ENCODE measurements around the gene USP40. TPM values are rescaled to one million over a fixed set of nuclear protein-coding genes. Genes with fewer than 3 reads are reported as not detected.

The USP40 gene
- total RNA-seq, 2 experiments from 2014 or later, result 0.51 to 1.7 TPM

DNA sequence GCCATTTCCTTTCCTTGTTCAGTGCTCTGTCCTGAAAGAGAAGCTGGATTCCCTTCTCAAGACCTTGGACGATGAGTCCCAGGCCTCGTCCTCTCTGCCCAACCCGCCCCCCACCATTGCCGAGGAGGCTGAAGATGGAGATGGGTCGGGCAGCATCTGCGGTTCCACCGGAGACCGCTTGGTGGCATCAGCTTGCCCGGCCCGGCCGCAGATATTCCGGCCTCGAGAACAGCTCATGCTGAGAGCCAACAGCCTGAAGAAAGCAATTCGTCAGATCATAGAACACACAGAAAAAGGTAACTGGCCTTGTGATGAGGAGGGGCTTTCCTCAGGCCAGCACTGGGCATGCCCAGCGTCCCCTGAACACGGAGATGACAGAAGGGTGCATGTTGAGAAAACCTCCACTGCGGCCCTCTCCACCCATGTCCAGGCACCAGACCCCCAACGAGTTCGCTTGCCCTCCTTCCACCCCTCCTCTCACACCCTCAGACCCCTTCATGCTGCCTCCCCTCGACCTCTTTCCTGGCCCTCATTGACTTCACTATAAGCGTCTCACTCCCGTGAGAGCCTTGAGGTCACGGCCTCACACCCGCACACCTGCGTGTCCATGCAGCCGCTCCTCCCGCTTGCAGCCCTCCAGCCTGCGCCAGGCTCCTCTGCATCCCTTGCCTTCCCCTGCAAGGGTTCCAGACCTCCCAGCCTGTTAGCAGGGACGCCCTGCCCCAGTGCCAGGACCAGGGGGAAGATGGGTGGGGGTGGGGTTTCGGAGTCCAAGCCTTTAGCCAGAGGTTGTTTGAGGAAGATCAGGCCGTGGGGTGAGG lies 117.3 kb downstream of the USP40 start:
- ChIA-PET CTCF (ENCODE audit: unreplicated experiment) (no interaction called here), POLR2A (interaction anchor here (0.6 kb wide), 1 partner anchor 492 kb away, joined by 4 read pairs; no protein-coding TSS in a partner anchor)
- H3K79me2 ChIP-seq (ENCODE audit: insufficient read depth, low read depth, low read length), result no peaks in the 10 kb centered on the region
- no peak overlapping the region for H3K4me3 ChIP-seq (ENCODE audit: low read depth, low read length, poor library complexity, severe bottlenecking)
- H3K27ac ChIP-seq (ENCODE audit: low read depth, low read length, poor library complexity, severe bottlenecking), result no peak overlapping the region
- H3K9me3 ChIP-seq (ENCODE audit: low read length), result no peaks in the 10 kb centered on the region
- no peaks in the 10 kb centered on the region for H3K4me1 ChIP-seq (ENCODE audit: insufficient read depth, low read length, poor library complexity, severe bottlenecking)
- no TSS peak for BruUV-seq (replicated peaks)
- no peak for TF ChIP-seq EZH2phosphoT487 (IDR thresholded peaks at IDR 0.05; ENCODE audit: borderline replicate concordance, low read depth, low read length)
- TF ChIP-seq, protein P1, sequence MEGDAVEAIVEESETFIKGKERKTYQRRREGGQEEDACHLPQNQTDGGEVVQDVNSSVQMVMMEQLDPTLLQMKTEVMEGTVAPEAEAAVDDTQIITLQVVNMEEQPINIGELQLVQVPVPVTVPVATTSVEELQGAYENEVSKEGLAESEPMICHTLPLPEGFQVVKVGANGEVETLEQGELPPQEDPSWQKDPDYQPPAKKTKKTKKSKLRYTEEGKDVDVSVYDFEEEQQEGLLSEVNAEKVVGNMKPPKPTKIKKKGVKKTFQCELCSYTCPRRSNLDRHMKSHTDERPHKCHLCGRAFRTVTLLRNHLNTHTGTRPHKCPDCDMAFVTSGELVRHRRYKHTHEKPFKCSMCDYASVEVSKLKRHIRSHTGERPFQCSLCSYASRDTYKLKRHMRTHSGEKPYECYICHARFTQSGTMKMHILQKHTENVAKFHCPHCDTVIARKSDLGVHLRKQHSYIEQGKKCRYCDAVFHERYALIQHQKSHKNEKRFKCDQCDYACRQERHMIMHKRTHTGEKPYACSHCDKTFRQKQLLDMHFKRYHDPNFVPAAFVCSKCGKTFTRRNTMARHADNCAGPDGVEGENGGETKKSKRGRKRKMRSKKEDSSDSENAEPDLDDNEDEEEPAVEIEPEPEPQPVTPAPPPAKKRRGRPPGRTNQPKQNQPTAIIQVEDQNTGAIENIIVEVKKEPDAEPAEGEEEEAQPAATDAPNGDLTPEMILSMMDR (conservative IDR thresholded peaks at IDR 0.05; ENCODE audit: low read length), result no peak
- DNase-seq (ENCODE audit: low spot score), result no peak
- peaks cover 93% of the 10 kb centered on the region for H3K36me3 ChIP-seq (ENCODE audit: insufficient read depth, low read length)
- intact Hi-C loops (cut with micrococcal nuclease; ENCODE audit: unreplicated experiment), result no loop called here
- H4K20me1 ChIP-seq (ENCODE audit: insufficient read depth, low read length), result no peaks in the 10 kb centered on the region
- no peaks in the 10 kb centered on the region for H3K9me2 ChIP-seq (ENCODE audit: insufficient read depth, low read length)
- no peak overlapping the region for H3K4me2 ChIP-seq (ENCODE audit: low read length)
- no peak overlapping the region for H2AFZ ChIP-seq (ENCODE audit: low read length)

DNA sequence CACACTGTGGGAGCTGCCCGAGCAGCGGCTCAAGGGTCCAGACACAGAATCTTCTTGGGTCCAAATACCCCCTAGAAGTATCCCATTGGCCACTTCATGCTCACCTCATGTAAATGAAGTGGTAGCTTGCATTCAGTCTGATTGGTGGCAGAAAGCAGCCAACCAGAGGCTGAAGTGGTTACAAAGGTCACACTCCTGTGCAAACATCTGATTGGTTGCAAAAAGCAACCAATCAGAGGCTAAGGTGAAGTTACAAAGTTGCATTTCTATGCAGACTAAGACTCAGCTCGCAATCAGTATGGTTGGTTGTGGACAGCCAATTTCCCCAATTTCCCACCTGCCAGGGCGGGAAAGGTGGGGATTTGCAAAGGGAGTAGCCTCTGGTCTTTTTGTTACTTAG lies 118.0 kb downstream of the USP40 start:
- POLR2A ChIA-PET, result interaction anchor here (0.6 kb wide), 1 partner anchor 492 kb away, joined by 4 read pairs; no protein-coding TSS in a partner anchor
- intact Hi-C loops (cut with micrococcal nuclease; ENCODE audit: unreplicated experiment), result no loop called here

More for the DNA sequence above, 118.0 kb downstream of the USP40 start:
- H3K4me3 ChIP-seq (ENCODE audit: low read depth, low read length, poor library complexity, severe bottlenecking), result no peak overlapping the region
- H3K9me2 ChIP-seq (ENCODE audit: insufficient read depth, low read length), result no peaks in the 10 kb centered on the region
- H3K4me1 ChIP-seq (ENCODE audit: insufficient read depth, low read length, poor library complexity, severe bottlenecking), result no peaks in the 10 kb centered on the region
- H4K20me1 ChIP-seq (ENCODE audit: insufficient read depth, low read length), result no peaks in the 10 kb centered on the region
- no peaks in the 10 kb centered on the region for H3K9me3 ChIP-seq (ENCODE audit: low read length)
- H3K27ac ChIP-seq (ENCODE audit: low read depth, low read length, poor library complexity, severe bottlenecking), result no peak overlapping the region
- no peak overlapping the region for H3K4me2 ChIP-seq (ENCODE audit: low read length)
- CTCF ChIA-PET (ENCODE audit: unreplicated experiment), result interaction anchor here (0.5 to 0.6 kb wide), 2 partner anchors 41 to 689 kb away, joined by 3 to 8 read pairs; no protein-coding TSS in a partner anchor
- no peak for TF ChIP-seq EZH2phosphoT487 (IDR thresholded peaks at IDR 0.05; ENCODE audit: borderline replicate concordance, low read depth, low read length)
- TF ChIP-seq, protein P1 (conservative IDR thresholded peaks at IDR 0.05; ENCODE audit: low read length), result no peak
- no peak for DNase-seq (ENCODE audit: low spot score)
- peaks cover 93% of the 10 kb centered on the region for H3K36me3 ChIP-seq (ENCODE audit: insufficient read depth, low read length)
- no TSS peak for BruUV-seq (replicated peaks)
- H2AFZ ChIP-seq (ENCODE audit: low read length), result no peak overlapping the region
- no peaks in the 10 kb centered on the region for H3K79me2 ChIP-seq (ENCODE audit: insufficient read depth, low read depth, low read length)
